HG03097 (cell line): ENCODE results near the gene AHNAK.
A peak's percentile ranks its signal among the peaks of the same experiment; 100 is the strongest.
"Not testable (repeated sequence)": the region's sequence is repeated elsewhere in the genome, so short reads cannot be mapped to it uniquely, and the experiment has no call there.

Experiments
- ATAC-seq: cut with Tn5 transposase; IDR thresholded peaks from one replicate; pipeline ENCODE4 v1.9.1; 2021; ENCODE audit not compliant: unreplicated experiment, low FRiP score

AHNAK gene

GRCh38 chr11:62553080-62553838 is 6.7 kb upstream of the AHNAK start:
- ATAC-seq, result no peak

- ATAC-seq, result no peak
These were observed 6.0 kb upstream of the AHNAK start for GRCh38 chr11:62552485-62553079.

GRCh38 chr11:62550478-62550877 is 3.9 kb upstream of the AHNAK start:
- not testable (repeated sequence) for ATAC-seq

GRCh38 chr11:62548545-62549335 is 2.1 kb upstream of the AHNAK start:
- no peak for ATAC-seq

GRCh38 chr11:62547691-62548281 is 1.2 kb upstream of the AHNAK start:
- ATAC-seq, result no peak

GRCh38 chr11:62546929-62547625 is 471 bp upstream of the AHNAK start:
- no peak for ATAC-seq

- no peak for ATAC-seq
These were observed 966 bp downstream of the AHNAK start for GRCh38 chr11:62545437-62546243.

- ATAC-seq, result no peak
These were observed 1.8 kb downstream of the AHNAK start for GRCh38 chr11:62544581-62545436.

- no peak for ATAC-seq
These were observed 2.7 kb downstream of the AHNAK start for GRCh38 chr11:62543680-62544444.

- peak; percentile 32 for ATAC-seq
These were observed 3.6 kb downstream of the AHNAK start for GRCh38 chr11:62542750-62543567.

- no peak for ATAC-seq
These were observed 4.4 kb downstream of the AHNAK start for GRCh38 chr11:62542111-62542745.

GRCh38 chr11:62540804-62541701 is 5.6 kb downstream of the AHNAK start:
- peak; percentile 45 for ATAC-seq

GRCh38 chr11:62539238-62539925 is 7.2 kb downstream of the AHNAK start:
- ATAC-seq, result no peak

- ATAC-seq, result no peak
These were observed 8.0 kb downstream of the AHNAK start for GRCh38 chr11:62538470-62539237.
